ENCODE measurements around the gene AGAP2.
A peak's percentile ranks its signal among the peaks of the same experiment; 100 is the strongest.

AGAP2 gene

GRCh38 chr12:57754411-57755193 is 16.1 kb upstream of the AGAP2 start, which contains the start of gene MARCHF9:
Gene MARCHF9 (plus strand): TSS chr12:57755103. CDS start chr12:57755529, 426 bp downstream.
- peak in 1 of 2 donors; percentile 87 for DNase-seq (ENCODE audit: extremely low read depth in 1 of 2, low read depth in 1 of 2)

GRCh38 chr12:57753756-57754337 is 15.3 kb upstream of the AGAP2 start:
- DNase-seq (ENCODE audit: extremely low read depth in 1 of 2, low read depth in 1 of 2): no peak

GRCh38 chr12:57752668-57753000 is 14.1 kb upstream of the AGAP2 start:
- DNase-seq (ENCODE audit: extremely low read depth in 1 of 2, low read depth in 1 of 2): no peak

- DNase-seq (ENCODE audit: extremely low read depth in 1 of 2, low read depth in 1 of 2): peak; percentile 98 to 99
These were observed 13.5 kb upstream of the AGAP2 start, which contains the start of gene CDK4 for GRCh38 chr12:57751788-57752667. Gene CDK4 (minus strand): TSS chr12:57752310. CDS start chr12:57751717, 593 bp downstream.

GRCh38 chr12:57751432-57751787 is 12.9 kb upstream of the AGAP2 start:
- DNase-seq (ENCODE audit: extremely low read depth in 1 of 2, low read depth in 1 of 2): no peak

GRCh38 chr12:57750561-57751431 is 12.3 kb upstream of the AGAP2 start:
- no peak for DNase-seq (ENCODE audit: extremely low read depth in 1 of 2, low read depth in 1 of 2)

- DNase-seq (ENCODE audit: extremely low read depth in 1 of 2, low read depth in 1 of 2): no peak
These were observed 10.5 kb upstream of the AGAP2 start for GRCh38 chr12:57749061-57749460.

GRCh38 chr12:57746025-57746424 is 7.5 kb upstream of the AGAP2 start:
- DNase-seq (ENCODE audit: extremely low read depth in 1 of 2, low read depth in 1 of 2): no peak

GRCh38 chr12:57745485-57745881 is 6.9 kb upstream of the AGAP2 start:
- no peak for DNase-seq (ENCODE audit: extremely low read depth in 1 of 2, low read depth in 1 of 2)

GRCh38 chr12:57744777-57745484 is 6.4 kb upstream of the AGAP2 start, which contains the start of gene TSPAN31:
Gene TSPAN31 (plus strand): TSS chr12:57745039. CDS start chr12:57745155, 116 bp downstream.
- DNase-seq (ENCODE audit: extremely low read depth in 1 of 2, low read depth in 1 of 2): peak; percentile 84 to 96

- peak in 1 of 2 donors; percentile 59 for DNase-seq (ENCODE audit: extremely low read depth in 1 of 2, low read depth in 1 of 2)
These were observed 5.7 kb upstream of the AGAP2 start for GRCh38 chr12:57744194-57744776.

- no peak for DNase-seq (ENCODE audit: extremely low read depth in 1 of 2, low read depth in 1 of 2)
These were observed 5.2 kb upstream of the AGAP2 start for GRCh38 chr12:57743769-57744168.

GRCh38 chr12:57741844-57742738 is 3.5 kb upstream of the AGAP2 start:
- peak in 1 of 2 donors; percentile 78 for DNase-seq (ENCODE audit: extremely low read depth in 1 of 2, low read depth in 1 of 2)

- no peak for DNase-seq (ENCODE audit: extremely low read depth in 1 of 2, low read depth in 1 of 2)
These were observed 2.9 kb upstream of the AGAP2 start for GRCh38 chr12:57741413-57741789.

- peak in 1 of 2 donors; percentile 76 for DNase-seq (ENCODE audit: extremely low read depth in 1 of 2, low read depth in 1 of 2)
These were observed 2.3 kb upstream of the AGAP2 start for GRCh38 chr12:57740656-57741412.

GRCh38 chr12:57739914-57740538 is 1.5 kb upstream of the AGAP2 start:
- DNase-seq (ENCODE audit: extremely low read depth in 1 of 2, low read depth in 1 of 2): no peak

GRCh38 chr12:57739387-57739786 is 845 bp upstream of the AGAP2 start:
- DNase-seq (ENCODE audit: extremely low read depth in 1 of 2, low read depth in 1 of 2): no peak

All from stimulated activated CD8-positive, alpha-beta memory T cell treated with anti-CD3 and anti-CD28 coated beads, Interleukin-7, amount 100 ng/mL, for 48 hours (primary cell).